Esophagus squamous epithelium (tissue), 4 donors: ENCODE results near the gene CCDC159.

Source experiments
- CTCF ChIP-seq, 6 experiments: fragments of 450-650 bp in 4 of 6; fragments of 200-600 bp in 2 of 6; sonication (generic) in 2 of 6; IDR thresholded peaks; one replicate each; pipeline ENCODE4 v1.5.1; 2016 to 2019; ENCODE audit warnings: antibody characterized with exemption in 6 of 6, mild to moderate bottlenecking in 4 of 6, moderate library complexity in 4 of 6
- POLR2A ChIP-seq, 4 donors: fragments of 450-650 bp; IDR thresholded peaks; one replicate each; pipeline ENCODE4 v1.6.1; 2017; ENCODE audit warnings: antibody characterized with exemption in 4 of 4, mild to moderate bottlenecking in 4 of 4, moderate library complexity in 3 of 4

- TF ChIP-seq CTCF (IDR thresholded peaks at IDR 0.05) = no peak
- TF ChIP-seq POLR2A (IDR thresholded peaks at IDR 0.05) = peak in 2 of 4 donors; percentile 67 to 84
These were observed 6.8 kb upstream of the CCDC159 start, which contains the start of gene RAB3D for GRCh38 chr19:11339254-11340098.
